Esophagus squamous epithelium (tissue), 5 donors: ENCODE data around the gene FSTL4. TPM values are rescaled to one million over a fixed set of nuclear protein-coding genes. Genes with fewer than 3 reads are reported as not detected.

Experiments used
- DNase-seq: peaks from one replicate; lab custom pipeline; 2025; lab: John Stamatoyannopoulos, UW
- H3K27ac ChIP-seq, 4 donors: fragments of 200-600 bp; sonication (generic); one replicate each; pipeline ENCODE4 v1.5.1; 2016 to 2019; ENCODE audit warnings: mild to moderate bottlenecking in 1 of 4
- H3K27me3 ChIP-seq, 4 donors: fragments of 200-600 bp; sonication (generic); 1 replicate in 3 of 4; 2 replicates in 1 of 4; pipeline versions ENCODE4 v1.5.1 to v1.6.0; 2017 to 2021; ENCODE audit warnings: antibody characterized with exemption in 1 of 4
- H3K36me3 ChIP-seq, 3 donors: fragments of 200-600 bp; sonication (generic); one replicate each; pipeline ENCODE4 v1.5.1; 2016 to 2019
- H3K4me1 ChIP-seq, 3 donors: fragments of 200-600 bp; sonication (generic); one replicate each; pipeline ENCODE4 v1.5.1; 2017 to 2019
- H3K4me3 ChIP-seq, 4 donors: fragments of 200-600 bp; sonication (generic); 1 replicate in 3 of 4; 2 replicates in 1 of 4; pipeline ENCODE4 v1.5.1; 2016 to 2019; ENCODE audit warnings: mild to moderate bottlenecking in 2 of 4, moderate library complexity in 1 of 4
- H3K9me3 ChIP-seq, 3 donors: fragments of 200-600 bp; sonication (generic); one replicate each; pipeline ENCODE4 v1.5.1; 2016 to 2019
- POLR2A ChIP-seq, 4 donors: fragments of 450-650 bp; IDR thresholded peaks; one replicate each; pipeline ENCODE4 v1.6.1; 2017; ENCODE audit warnings: antibody characterized with exemption in 4 of 4, mild to moderate bottlenecking in 4 of 4, moderate library complexity in 3 of 4
- WGBS, 2 donors: methylation state at CpG; one replicate each; pipeline ENCODE4 v1.1.5; 2018; 5-methylcytosine and 5-hydroxymethylcytosine counted together
- intact Hi-C: fragments of 100-400 bp; cut with DNase I; formaldehyde crosslinking; loops from one replicate; pipeline ENCODE4 v1.15.0; 2022
- total RNA-seq, 4 donors: library from RNA; depleted of rRNA; stranded (reverse); fragments of >200 nt; gene quantifications; one replicate each; pipeline ENCODE4 v1.1.0, GENCODE V29; 2016
- TF ChIP-seq, protein P1 (sequence below), 6 experiments: fragments of 450-650 bp in 4 of 6; fragments of 200-600 bp in 2 of 6; sonication (generic) in 2 of 6; IDR thresholded peaks; one replicate each; pipeline ENCODE4 v1.5.1; 2016 to 2019; ENCODE audit warnings: antibody characterized with exemption in 6 of 6, mild to moderate bottlenecking in 4 of 6, moderate library complexity in 4 of 6
- donor health status: DM: yes; HTN: yes; CAD: no.

Gene FSTL4
- total RNA-seq, 4 donors from 2014 or later: 0.53 to 4.1 (median 1.4) TPM

DNA sequence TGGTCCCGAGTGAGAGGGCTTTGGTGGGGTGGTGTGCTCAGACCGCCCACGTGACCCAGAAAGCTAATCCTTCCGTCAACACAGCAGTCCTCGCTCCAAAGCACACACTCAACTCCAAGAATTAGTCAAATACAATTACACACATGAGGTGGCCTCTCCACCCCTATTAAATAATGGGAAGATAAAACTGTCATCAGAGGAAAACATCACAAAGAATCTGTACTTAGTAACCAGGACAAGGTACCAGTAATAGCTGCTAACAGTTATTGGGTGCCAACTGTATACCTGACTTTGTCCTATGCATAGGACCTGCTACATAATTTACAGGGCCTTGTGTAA, 337.8 kb downstream of the FSTL4 start:
- no peak overlapping the region for H3K27ac ChIP-seq
- H3K36me3 ChIP-seq: no peaks in the 10 kb centered on the region
- H3K4me1 ChIP-seq: no peaks in the 10 kb centered on the region
- no peak for DNase-seq
- WGBS, 2 donors: 33 to 42% methylated on average over 5 of the region's 5 CpGs
- H3K9me3 ChIP-seq: no peaks in the 10 kb centered on the region
- no peaks in the 10 kb centered on the region for H3K27me3 ChIP-seq
- intact Hi-C loops: no loop called here
- TF ChIP-seq, protein P1, sequence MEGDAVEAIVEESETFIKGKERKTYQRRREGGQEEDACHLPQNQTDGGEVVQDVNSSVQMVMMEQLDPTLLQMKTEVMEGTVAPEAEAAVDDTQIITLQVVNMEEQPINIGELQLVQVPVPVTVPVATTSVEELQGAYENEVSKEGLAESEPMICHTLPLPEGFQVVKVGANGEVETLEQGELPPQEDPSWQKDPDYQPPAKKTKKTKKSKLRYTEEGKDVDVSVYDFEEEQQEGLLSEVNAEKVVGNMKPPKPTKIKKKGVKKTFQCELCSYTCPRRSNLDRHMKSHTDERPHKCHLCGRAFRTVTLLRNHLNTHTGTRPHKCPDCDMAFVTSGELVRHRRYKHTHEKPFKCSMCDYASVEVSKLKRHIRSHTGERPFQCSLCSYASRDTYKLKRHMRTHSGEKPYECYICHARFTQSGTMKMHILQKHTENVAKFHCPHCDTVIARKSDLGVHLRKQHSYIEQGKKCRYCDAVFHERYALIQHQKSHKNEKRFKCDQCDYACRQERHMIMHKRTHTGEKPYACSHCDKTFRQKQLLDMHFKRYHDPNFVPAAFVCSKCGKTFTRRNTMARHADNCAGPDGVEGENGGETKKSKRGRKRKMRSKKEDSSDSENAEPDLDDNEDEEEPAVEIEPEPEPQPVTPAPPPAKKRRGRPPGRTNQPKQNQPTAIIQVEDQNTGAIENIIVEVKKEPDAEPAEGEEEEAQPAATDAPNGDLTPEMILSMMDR (IDR thresholded peaks at IDR 0.05): no peak
- no peak for TF ChIP-seq POLR2A (IDR thresholded peaks at IDR 0.05)
- H3K4me3 ChIP-seq: no peak overlapping the region

DNA sequence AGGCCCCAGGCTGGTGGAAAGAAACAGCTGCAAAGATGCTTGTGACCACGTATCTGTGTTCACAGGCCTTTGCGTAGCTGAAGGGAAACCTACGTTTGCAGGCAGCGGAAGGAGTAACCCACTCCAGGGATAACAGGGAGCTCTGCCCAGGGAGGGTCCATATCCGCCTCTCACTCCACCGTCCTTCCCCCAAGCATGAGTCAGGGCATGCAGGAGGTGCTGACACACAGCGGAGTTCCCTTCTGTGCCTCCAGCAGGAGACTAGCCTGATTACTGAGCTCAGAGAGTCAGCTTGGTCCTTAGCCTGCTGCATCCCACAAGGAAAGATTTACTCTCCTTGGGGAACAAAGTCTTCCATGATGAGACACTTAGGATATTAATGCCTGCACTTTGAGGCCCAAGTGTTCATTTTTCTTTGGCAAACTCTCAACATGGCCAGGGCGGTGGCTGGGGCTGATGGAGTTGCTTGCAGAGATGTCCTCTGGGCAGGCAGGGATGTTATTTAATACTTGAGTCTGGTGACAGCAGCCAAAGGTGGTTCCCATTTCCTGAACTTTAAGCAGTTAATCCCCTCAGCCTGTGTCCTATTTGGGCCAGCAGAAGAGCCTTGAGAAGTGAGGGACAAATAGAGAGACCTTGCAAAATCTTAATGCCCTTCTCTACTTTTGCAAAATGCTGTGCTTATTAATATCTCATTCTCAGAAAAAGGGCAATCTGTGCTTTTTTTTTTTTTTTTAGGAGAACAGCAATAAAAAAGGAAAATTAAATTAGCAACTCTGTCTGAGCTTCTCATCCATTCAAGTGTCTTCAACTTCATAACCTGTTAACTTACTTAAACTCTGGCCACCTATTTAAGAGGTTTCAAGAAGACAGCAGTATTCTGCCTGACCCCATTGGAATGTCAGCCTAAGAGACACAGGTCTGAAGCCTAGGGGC, 338.4 kb downstream of the FSTL4 start:
- 60 to 68% methylated on average over 7 to 8 of the region's 8 CpGs for WGBS, 2 donors
- no peaks in the 10 kb centered on the region for H3K4me1 ChIP-seq
- no peak overlapping the region for H3K4me3 ChIP-seq
- no peaks in the 10 kb centered on the region for H3K9me3 ChIP-seq
- no peak overlapping the region for H3K27ac ChIP-seq
- intact Hi-C loops: no loop called here
- H3K27me3 ChIP-seq: no peaks in the 10 kb centered on the region
- DNase-seq: no peak
- no peaks in the 10 kb centered on the region for H3K36me3 ChIP-seq
- TF ChIP-seq, protein P1 (IDR thresholded peaks at IDR 0.05): no peak
- no peak for TF ChIP-seq POLR2A (IDR thresholded peaks at IDR 0.05)

- intact Hi-C loops: no loop called here
- TF ChIP-seq, protein P1 (IDR thresholded peaks at IDR 0.05): no peak
- TF ChIP-seq POLR2A (IDR thresholded peaks at IDR 0.05): no peak
- no peak overlapping the region for H3K27ac ChIP-seq
- H3K4me1 ChIP-seq: no peaks in the 10 kb centered on the region
- no peak for DNase-seq
- WGBS, 2 donors: 81 to 83% methylated on average over 16 of the region's 16 CpGs
- H3K4me3 ChIP-seq: no peak overlapping the region
- no peaks in the 10 kb centered on the region for H3K36me3 ChIP-seq
- H3K9me3 ChIP-seq: no peaks in the 10 kb centered on the region
- H3K27me3 ChIP-seq: no peaks in the 10 kb centered on the region
Measured at GRCh38 chr5:133272345-133272744, 340.0 kb downstream of the FSTL4 start.

GRCh38 chr5:133271606-133272005, 340.7 kb downstream of the FSTL4 start:
- intact Hi-C loops: no loop called here
- no peaks in the 10 kb centered on the region for H3K9me3 ChIP-seq
- no peak for TF ChIP-seq POLR2A (IDR thresholded peaks at IDR 0.05)
- TF ChIP-seq, protein P1 (IDR thresholded peaks at IDR 0.05): no peak
- no peak for DNase-seq
- 74 to 87% methylated on average over 5 of the region's 5 CpGs for WGBS, 2 donors
- no peak overlapping the region for H3K27ac ChIP-seq
- no peaks in the 10 kb centered on the region for H3K4me1 ChIP-seq
- H3K27me3 ChIP-seq: no peaks in the 10 kb centered on the region
- no peaks in the 10 kb centered on the region for H3K36me3 ChIP-seq
- H3K4me3 ChIP-seq: no peak overlapping the region

DNA sequence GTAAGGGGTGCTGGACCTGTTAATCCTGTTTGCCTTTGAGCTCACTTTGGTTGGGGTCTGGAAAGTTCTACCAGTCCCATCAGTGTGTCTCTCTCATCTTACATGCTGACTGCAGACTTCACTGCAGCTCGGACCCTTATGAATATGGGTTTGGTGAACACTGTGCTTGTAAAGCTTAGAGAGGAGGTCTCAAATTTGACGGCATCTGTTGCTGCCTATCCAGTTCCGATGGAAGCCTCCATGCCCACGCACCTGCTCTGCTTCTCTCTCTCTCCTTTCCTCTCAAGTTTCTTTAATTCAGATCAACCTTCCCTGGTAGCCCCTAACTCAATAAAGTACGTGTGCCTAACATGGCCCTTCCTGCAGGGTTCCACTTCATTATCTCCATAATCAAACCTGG, 342.6 kb downstream of the FSTL4 start:
- TF ChIP-seq, protein P1 (IDR thresholded peaks at IDR 0.05): no peak
- no peak for TF ChIP-seq POLR2A (IDR thresholded peaks at IDR 0.05)
- WGBS, 2 donors: 71 to 92% methylated on average over 5 of the region's 5 CpGs
- intact Hi-C loops: no loop called here

More for the DNA sequence above, 342.6 kb downstream of the FSTL4 start:
- Histone ChIP-seq H3K4me3 (no peak overlapping the region), H3K9me3 (no peaks in the 10 kb centered on the region), H3K27me3 (no peaks in the 10 kb centered on the region), H3K27ac (no peak overlapping the region), H3K36me3 (no peaks in the 10 kb centered on the region), H3K4me1 (no peaks in the 10 kb centered on the region)
- DNase-seq: no peak
